Hepatocyte (in vitro differentiated cells): ENCODE results near the gene KCNJ5.

ENCODE experiments used
- CTCF ChIP-seq: fragments of 200-600 bp; sonication (generic); IDR thresholded peaks from 2 replicates; pipeline ENCODE4 v1.5.1; 2016; ENCODE audit warnings: antibody characterized with exemption, mild to moderate bottlenecking; ENCODE audit not compliant: poor library complexity
- EZH2 ChIP-seq: fragments of 200-600 bp; sonication (generic); IDR thresholded peaks from 2 replicates; pipeline ENCODE4 v1.6.1; 2016; ENCODE audit warnings: antibody characterized with exemption, mild to moderate bottlenecking, borderline replicate concordance

GRCh38 chr11:128853559-128853958, 37.6 kb upstream of the KCNJ5 start:
- TF ChIP-seq CTCF, result no peak
- TF ChIP-seq EZH2, result no peak
